ENCODE data around the gene CCDC187. TPM values are rescaled to one million over a fixed set of nuclear protein-coding genes. Genes with fewer than 3 reads are reported as not detected.

CCDC187 gene
- total RNA-seq, 1 experiment from 2014 or later = not detected

DNA sequence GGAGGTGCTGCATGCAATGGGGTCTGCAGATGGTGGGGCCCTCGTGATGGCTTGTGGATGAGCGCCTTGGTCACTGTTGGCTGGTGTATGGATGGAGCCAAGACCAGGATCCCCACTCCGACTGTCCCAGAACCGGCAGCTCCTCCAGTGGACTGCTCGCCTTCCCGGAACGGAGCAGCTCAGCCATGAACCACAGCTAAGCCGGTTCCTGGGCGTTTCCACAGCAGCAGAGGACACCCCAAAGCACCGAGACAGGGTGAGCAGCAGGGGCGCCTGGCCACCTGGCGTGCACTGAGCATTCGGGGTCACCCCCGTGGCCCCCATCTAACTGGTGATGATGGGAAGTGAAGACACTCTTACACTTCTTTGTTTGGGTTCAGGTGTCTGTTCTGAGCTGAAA is 26.1 kb downstream of the CCDC187 start:
- DNase-seq (ENCODE audit: unreplicated experiment) = no peak
- intact Hi-C loops (cut with micrococcal nuclease) = no loop called here
- H3K27me3 Mint-ChIP-seq (ENCODE audit: insufficient read depth, unreplicated experiment) = peaks cover 17% of the 10 kb centered on the region
- H3K4me3 Mint-ChIP-seq (ENCODE audit: unreplicated experiment) = no peak overlapping the region
- ChIA-PET POLR2A (no interaction called here), CTCF (interaction anchor here (0.6 to 1.4 kb wide), 3 partner anchors 9 to 150 kb away, joined by 3 to 5 read pairs (median 4); no protein-coding TSS in a partner anchor)
- H3K27ac Mint-ChIP-seq (ENCODE audit: low read depth, unreplicated experiment) = no peak overlapping the region
- no peak for TF ChIP-seq CTCF (IDR thresholded peaks at IDR 0.05; ENCODE audit: unreplicated experiment)
- BruUV-seq (replicated peaks) = no TSS peak
- no peaks in the 10 kb centered on the region for H3K4me1 Mint-ChIP-seq (ENCODE audit: insufficient read depth, unreplicated experiment)
- no peaks in the 10 kb centered on the region for H3K36me3 Mint-ChIP-seq (ENCODE audit: insufficient read depth, unreplicated experiment)
- H3K9me3 Mint-ChIP-seq (ENCODE audit: unreplicated experiment) = no peaks in the 10 kb centered on the region

DNA sequence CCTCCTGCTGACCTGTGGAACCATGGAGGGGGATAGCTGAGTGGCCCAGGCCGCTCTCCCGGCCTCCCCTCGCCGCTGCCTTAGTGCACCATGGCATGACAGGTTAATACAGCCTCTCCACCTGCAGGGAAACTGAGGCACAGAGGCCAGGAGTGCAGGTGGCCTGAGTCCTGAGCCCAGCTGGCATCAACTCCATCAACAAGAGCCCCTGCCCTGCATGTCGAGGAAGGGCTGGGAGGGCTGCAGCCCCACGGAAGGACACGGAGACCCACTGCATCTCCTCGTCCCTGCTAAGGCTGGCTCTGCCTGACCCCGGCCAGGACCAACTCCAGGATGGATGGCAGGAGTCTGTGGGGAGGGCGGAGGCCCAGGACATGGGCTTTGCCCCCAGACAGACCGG is 27.2 kb downstream of the CCDC187 start:
- Mint-ChIP-seq H3K4me1 (ENCODE audit: insufficient read depth, unreplicated experiment) (no peaks in the 10 kb centered on the region), H3K9me3 (ENCODE audit: unreplicated experiment) (no peaks in the 10 kb centered on the region), H3K36me3 (ENCODE audit: insufficient read depth, unreplicated experiment) (no peaks in the 10 kb centered on the region), H3K27me3 (ENCODE audit: insufficient read depth, unreplicated experiment) (peaks cover 24% of the 10 kb centered on the region), H3K27ac (ENCODE audit: low read depth, unreplicated experiment) (no peak overlapping the region), H3K4me3 (ENCODE audit: unreplicated experiment) (no peak overlapping the region)
- intact Hi-C loops (cut with micrococcal nuclease) = no loop called here
- POLR2A ChIA-PET = interaction anchor here (0.9 kb wide), 1 partner anchor 293 kb away, joined by 3 read pairs; no protein-coding TSS in a partner anchor
- CTCF ChIA-PET = no interaction called here
- DNase-seq (ENCODE audit: unreplicated experiment) = no peak
- no TSS peak for BruUV-seq (replicated peaks)
- no peak for TF ChIP-seq CTCF (IDR thresholded peaks at IDR 0.05; ENCODE audit: unreplicated experiment)

DNA sequence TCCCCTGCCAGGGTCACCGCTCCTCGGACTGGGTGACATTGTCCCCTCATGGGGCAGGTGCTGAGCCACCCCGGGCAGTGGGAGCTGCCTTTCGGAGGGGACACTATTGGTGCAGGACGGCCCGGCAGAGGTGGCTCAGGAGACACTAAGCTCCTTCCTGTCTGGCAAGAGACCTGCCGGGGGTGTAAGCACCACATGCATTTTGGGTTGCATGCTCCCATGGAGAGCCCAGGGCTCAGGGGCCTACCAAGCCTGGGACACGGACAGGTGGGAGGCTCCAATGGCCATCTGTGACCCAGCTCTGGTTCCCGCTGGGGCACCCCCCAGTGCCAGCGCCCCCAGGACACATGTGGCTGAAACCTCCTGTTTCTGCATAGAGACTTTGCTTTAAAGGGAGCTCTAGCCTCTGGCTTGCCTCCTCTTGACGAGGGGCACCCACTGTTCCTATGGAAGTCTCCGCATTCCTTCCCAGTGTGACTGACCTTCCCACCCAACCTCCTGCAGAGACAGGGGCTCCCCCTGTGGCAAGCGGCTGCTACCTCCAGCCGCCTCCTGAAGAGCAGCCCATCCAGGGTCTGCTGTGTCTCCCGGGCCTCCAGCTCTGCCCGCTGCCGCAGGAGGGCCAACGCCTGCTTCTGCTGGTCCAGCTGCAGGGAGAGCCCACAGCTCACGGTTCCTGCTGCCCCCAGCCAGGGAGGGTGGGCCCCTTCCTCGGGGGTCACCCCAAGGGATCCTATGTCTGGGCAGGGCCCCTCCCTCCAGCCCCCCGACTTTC is 28.1 kb downstream of the CCDC187 start:
- intact Hi-C loops (cut with micrococcal nuclease) = no loop called here
- no peaks in the 10 kb centered on the region for H3K9me3 Mint-ChIP-seq (ENCODE audit: unreplicated experiment)
- CTCF ChIA-PET = interaction anchor here (1.2 kb wide), 1 partner anchor 105 kb away, joined by 7 read pairs; no protein-coding TSS in a partner anchor
- BruUV-seq (replicated peaks) = no TSS peak
- POLR2A ChIA-PET = interaction anchor here (0.6 kb wide), 1 partner anchor 608 kb away, joined by 3 read pairs; no protein-coding TSS in a partner anchor
- H3K4me1 Mint-ChIP-seq (ENCODE audit: insufficient read depth, unreplicated experiment) = no peaks in the 10 kb centered on the region
- H3K4me3 Mint-ChIP-seq (ENCODE audit: unreplicated experiment) = no peak overlapping the region
- no peak overlapping the region for H3K27ac Mint-ChIP-seq (ENCODE audit: low read depth, unreplicated experiment)
- H3K36me3 Mint-ChIP-seq (ENCODE audit: insufficient read depth, unreplicated experiment) = no peaks in the 10 kb centered on the region
- DNase-seq (ENCODE audit: unreplicated experiment) = no peak
- TF ChIP-seq CTCF (IDR thresholded peaks at IDR 0.05; ENCODE audit: unreplicated experiment) = no peak
- H3K27me3 Mint-ChIP-seq (ENCODE audit: insufficient read depth, unreplicated experiment) = peaks cover 33% of the 10 kb centered on the region

DNA sequence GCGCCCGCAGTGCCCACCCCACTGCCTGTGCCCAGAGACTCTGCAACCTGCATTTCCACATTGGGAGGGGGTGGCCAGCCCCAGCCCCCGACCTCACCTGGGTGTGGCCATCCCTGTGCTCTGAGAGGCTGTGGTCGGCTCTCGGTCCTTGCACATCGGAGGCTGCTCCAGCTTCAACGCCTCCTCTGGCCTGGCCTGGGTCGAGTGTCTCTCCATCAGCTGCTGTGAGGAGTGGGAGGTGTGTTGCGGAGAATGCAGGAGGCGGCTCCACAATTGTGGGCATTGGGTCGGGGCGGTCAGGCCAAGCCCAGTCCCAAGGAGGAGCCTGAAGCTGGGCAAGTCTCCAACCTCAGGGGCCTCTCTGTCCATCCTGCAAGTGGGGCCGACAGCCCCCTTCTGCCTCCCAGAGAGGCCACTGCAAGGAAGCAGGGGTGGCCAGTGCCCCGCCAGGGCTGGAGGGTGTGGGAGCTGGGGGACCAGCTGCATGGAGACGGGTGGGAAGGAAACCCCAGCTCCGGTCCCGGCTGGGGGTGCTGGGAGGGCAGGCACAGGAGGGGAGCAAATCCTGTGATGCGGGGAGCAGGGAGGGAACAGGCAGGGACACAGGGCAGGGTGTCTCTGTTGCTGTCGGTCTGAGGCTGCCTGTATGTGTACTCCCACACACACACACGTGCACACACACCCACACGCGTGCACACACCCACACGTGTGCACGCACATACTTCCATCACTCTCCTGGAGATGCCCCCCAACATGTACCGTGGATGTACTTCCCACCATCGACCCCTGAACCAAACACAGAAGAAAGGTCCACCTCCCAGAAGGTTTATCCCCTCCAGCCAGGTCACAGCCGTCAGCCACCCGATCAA is 28.9 kb downstream of the CCDC187 start:
- TF ChIP-seq CTCF (IDR thresholded peaks at IDR 0.05; ENCODE audit: unreplicated experiment) = no peak
- Mint-ChIP-seq H3K4me3 (ENCODE audit: unreplicated experiment) (no peak overlapping the region), H3K36me3 (ENCODE audit: insufficient read depth, unreplicated experiment) (no peaks in the 10 kb centered on the region), H3K27ac (ENCODE audit: low read depth, unreplicated experiment) (no peak overlapping the region), H3K9me3 (ENCODE audit: unreplicated experiment) (no peaks in the 10 kb centered on the region), H3K27me3 (ENCODE audit: insufficient read depth, unreplicated experiment) (peaks cover 41% of the 10 kb centered on the region), H3K4me1 (ENCODE audit: insufficient read depth, unreplicated experiment) (no peaks in the 10 kb centered on the region)
- ChIA-PET POLR2A (interaction anchor here (0.6 kb wide), 2 partner anchors 44 to 607 kb away, joined by 3 read pairs; no protein-coding TSS in a partner anchor), CTCF (interaction anchor here (0.7 to 1.2 kb wide), 3 partner anchors 105 to 315 kb away, joined by 3 to 7 read pairs (median 3); no protein-coding TSS in a partner anchor)
- no peak for DNase-seq (ENCODE audit: unreplicated experiment)
- BruUV-seq (replicated peaks) = no TSS peak
- intact Hi-C loops (cut with micrococcal nuclease) = no loop called here

All from MCF 10A (cell line).